GM21423 (cell line): ENCODE data around the gene OBSCN.

ENCODE experiments used
- ATAC-seq: cut with Tn5 transposase; IDR thresholded peaks from one replicate; pipeline ENCODE4 v1.9.1; 2021; ENCODE audit warnings: mild to moderate bottlenecking, moderate library complexity; ENCODE audit not compliant: unreplicated experiment

The OBSCN gene

GRCh38 chr1:228337711-228338520 lies 130.1 kb downstream of the OBSCN start:
- ATAC-seq = no peak

DNA sequence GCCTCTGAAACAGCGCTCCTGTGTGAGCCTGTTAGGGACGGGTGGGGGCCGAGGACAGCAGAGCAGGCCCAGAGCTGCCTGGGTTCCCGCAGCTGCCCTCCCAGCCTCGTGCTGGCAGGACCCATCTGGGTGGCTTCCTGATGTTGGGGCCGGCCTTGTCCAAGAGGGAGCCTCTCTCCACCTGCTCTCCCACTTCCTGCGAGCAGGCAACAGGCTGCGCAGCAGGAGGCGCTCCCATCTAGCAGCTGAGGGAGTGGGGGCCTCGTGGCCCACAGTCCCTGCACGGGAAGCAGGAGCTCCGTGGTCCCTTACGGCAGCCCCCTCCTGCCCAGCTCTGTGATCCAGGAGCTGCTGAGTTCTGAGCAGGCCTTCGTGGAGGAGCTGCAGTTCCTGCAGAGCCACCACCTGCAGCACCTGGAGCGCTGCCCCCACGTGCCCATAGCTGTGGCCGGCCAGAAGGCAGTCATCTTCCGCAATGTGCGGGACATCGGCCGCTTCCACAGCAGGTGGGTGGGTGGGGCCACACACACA lies 130.7 kb downstream of the OBSCN start:
- ATAC-seq = no peak

GRCh38 chr1:228339059-228339704 lies 131.3 kb downstream of the OBSCN start:
- ATAC-seq = no peak

GRCh38 chr1:228339766-228340685 lies 132.2 kb downstream of the OBSCN start:
- ATAC-seq = no peak

DNA sequence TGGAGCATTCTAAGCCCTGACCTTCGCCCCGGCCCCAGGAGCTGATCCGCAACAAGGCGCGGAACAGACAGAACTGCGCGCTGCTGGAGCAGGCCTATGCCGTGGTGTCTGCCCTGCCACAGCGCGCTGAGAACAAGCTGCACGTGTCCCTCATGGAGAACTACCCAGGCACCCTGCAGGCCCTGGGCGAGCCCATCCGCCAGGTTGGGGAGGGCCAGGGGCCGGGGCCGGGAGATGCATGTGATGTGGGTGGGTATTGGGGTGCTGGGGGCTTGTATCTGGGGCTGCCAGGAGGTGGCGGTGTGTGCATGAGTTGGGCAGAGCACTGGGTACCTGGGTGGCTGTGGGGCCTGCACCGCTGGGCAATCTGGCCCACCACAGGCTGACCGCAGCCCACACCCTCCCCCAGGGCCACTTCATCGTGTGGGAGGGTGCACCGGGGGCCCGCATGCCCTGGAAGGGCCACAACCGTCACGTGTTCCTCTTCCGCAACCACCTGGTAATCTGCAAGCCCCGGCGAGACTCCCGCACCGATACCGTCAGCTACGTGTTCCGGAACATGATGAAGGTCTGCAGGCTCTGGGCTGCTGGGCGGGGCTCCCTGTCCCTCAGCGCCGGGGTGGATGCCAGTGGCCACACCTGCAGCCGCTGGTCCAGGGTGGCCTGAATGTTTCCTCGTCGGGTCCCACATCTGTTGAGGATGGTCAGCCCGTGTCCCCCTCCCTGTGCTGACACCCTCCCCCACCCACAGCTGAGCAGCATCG lies 133.0 kb downstream of the OBSCN start:
- ATAC-seq = no peak

DNA sequence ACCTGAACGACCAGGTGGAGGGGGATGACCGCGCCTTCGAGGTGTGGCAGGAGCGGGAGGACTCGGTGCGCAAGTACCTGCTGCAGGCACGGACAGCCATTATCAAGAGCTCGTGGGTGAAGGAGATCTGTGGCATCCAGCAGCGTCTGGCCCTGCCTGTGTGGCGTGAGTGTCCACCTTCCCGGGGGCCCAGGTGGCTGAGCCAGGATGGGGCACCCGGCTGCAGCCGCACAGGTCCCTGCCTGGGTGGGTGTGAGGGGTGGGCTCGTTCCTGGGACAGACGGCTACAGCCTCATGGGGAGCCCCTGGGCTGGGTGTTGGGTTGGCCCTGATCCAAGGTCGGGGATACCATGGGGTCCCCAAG lies 133.6 kb downstream of the OBSCN start:
- ATAC-seq = no peak

- ATAC-seq = no peak
These were observed 134.2 kb downstream of the OBSCN start for GRCh38 chr1:228341814-228342626.

DNA sequence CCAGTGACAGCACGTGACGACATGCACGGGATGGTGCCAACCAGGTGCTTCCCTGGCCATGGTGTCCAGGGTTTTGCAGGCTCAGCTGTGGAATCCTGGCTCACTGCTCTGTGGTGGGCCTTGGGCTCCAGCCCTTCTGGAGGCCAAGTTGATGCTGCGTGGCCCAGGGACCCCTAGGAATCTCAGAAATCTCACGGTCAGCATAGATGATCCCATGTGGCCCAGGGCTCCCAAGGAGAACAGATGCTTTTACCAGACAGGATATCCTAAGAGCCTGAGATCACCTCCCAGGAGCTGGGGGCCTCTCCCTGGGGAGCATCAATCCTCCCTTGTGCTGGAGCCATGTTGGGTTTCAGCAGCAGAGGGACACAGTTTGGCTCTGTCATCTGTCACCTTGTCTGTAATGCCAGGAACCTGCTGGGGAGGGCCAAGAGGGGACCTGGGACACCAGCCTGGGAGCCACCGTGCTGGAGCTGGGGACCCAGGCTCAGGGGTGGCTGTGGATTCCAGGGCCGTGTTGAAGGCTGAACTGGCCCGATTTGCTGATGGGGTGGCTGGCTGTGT lies 134.9 kb downstream of the OBSCN start:
- ATAC-seq = no peak

DNA sequence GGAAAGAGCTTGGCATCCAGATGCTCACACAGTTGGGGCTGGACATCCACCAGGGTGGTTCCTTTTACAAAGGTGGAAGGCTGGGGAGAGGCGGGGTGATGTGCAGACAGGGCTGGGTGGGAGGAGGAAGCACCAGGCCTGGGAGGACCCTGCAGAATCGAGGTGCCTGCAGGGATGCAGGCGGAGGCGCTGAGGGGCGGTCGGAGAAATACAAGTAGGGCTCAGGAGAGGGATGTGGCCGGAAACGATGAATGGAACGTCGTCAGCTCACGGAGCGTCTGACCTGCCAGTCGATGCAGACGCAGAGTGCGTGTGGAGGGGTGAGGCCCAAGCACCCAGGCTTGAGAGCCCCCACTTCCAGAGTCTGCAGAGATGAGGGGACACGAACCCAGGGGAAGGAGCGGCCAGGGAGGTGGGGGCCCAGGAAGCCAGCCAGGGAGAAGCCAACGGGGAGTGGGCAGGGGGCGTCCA lies 135.4 kb downstream of the OBSCN start:
- no peak for ATAC-seq

GRCh38 chr1:228344631-228345072 lies 136.8 kb downstream of the OBSCN start:
- ATAC-seq = no peak

- ATAC-seq = no peak
These were observed 137.5 kb downstream of the OBSCN start for GRCh38 chr1:228345201-228345930.

GRCh38 chr1:228346731-228347130 lies 138.9 kb downstream of the OBSCN start:
- ATAC-seq = no peak

- no peak for ATAC-seq
These were observed 139.3 kb downstream of the OBSCN start for GRCh38 chr1:228347181-228347580.

- no peak for ATAC-seq
These were observed 141.0 kb downstream of the OBSCN start for GRCh38 chr1:228348708-228349467.

DNA sequence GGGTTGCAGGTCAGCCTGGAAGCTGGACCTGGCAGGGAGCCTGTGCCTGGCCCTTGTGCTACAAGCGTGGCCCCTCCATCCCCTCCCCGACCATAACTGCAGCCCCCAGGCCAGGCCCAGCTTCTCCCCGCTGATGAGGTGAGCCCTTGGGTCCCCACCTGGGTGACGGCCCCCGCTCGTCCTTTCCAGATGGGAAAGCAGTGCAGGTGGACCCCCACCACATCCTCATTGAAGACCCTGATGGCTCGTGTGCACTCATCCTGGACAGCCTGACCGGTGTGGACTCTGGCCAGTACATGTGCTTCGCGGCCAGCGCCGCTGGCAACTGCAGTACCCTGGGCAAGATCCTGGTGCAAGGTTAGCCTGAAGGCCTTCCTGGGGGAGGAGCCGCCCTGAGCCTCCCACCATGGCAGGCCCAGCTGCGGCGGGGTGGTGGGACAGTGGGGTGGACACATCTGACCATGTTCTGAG lies 141.9 kb downstream of the OBSCN start:
- ATAC-seq = no peak

DNA sequence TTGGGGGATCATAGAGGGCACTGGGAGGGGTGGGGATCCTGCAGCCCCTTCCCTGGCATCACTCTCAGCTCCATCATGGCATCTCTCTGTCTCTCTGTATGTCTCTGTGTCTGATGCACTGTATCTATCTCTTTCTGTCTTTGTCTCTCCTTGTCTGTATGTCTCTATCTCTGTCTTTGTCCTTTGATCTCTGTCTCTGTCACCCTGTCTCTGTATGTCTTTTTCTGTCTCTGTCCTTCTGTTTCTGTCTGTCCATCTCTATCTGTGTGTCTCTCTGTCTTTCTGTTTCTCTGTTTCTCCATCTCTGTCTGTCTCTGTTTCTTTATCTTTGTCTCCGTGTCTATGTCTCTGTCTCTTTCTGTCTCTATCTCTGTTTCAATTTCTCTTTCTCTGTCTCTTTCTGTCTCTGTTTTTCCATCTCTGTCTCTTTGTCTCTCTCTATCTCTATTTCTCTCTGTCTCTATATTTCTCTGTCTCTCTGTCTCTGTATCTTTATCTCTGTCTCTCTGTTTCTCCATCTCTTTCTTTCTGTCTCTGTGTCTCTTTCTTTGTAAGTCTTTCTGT lies 142.4 kb downstream of the OBSCN start:
- ATAC-seq = no peak
